Activated CD4-positive, alpha-beta T cell treated with anti-CD3 and anti-CD28 coated beads, Interleukin-2, Interleukin-4, amounts not matched to agents 100 ng/mL and 50 ng/mL, durations not matched to agents 16 hours and 8 hours (primary cell): ENCODE measurements around the gene SMARCAL1.

ENCODE experiments used
- DNase-seq: peaks from one replicate; pipeline ENCODE4 v3.0.0-alpha.2; 2020; ENCODE audit warnings: low spot score

The SMARCAL1 gene

DNA sequence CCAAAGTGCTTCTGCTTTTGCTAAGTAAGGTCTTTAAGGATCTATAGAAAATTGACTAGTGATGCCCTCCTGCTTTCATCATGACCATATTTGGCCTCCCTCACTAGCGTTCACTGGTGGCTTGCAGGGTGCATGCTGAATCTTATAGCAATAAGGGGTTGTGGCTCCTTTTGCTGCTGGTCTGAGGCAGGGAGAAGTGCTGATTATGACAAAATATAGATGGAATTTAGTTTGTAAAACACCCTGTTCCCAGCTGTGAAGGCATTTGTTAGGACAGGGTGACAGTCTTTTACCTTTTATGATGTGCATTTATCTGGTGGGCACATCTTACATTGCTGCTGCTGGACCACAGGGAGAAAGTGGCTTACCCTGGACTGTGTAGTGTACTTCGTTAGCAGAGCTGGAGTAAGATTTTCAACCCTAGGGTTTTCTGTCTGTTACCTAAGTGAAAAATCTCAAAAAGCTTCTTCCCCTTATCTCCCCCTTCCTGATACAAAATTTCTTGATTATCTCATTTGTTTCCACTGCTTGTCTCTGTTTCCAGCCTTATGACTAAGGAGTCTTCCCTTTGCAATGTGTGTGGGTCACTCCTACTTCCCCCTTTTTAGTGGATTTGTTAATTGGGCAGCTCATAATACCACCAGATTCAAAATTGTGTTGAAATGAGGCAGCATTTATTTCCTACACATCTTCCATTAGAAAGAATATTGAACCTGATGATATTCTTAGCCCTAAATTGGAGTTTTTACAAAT, 65.2 kb downstream of the SMARCAL1 start:
- DNase-seq, result no peak

- no peak for DNase-seq
These were observed 65.9 kb downstream of the SMARCAL1 start for GRCh38 chr2:216478151-216478550.

DNA sequence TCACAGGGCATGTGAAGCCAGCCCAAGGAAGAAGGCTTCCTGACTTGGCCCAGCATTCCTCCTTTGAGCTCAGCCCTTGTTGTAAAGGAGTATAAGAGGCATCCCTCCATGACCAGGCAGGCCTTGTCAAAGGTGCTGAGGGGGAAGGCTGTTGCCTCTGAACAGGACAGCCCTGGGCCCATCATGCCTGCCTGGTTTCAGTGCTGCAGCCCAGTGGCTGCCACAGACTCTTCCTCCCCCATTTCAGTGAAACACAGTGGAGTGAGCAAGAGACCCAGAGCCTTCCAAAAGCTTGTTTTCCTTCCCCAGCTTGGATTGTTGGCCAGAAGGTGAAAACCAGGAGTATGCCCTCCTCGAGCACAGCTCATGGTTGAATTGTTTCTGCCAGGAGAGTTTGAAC, 66.5 kb downstream of the SMARCAL1 start:
- DNase-seq, result no peak

GRCh38 chr2:216480221-216480620, 67.9 kb downstream of the SMARCAL1 start:
- no peak for DNase-seq

DNA sequence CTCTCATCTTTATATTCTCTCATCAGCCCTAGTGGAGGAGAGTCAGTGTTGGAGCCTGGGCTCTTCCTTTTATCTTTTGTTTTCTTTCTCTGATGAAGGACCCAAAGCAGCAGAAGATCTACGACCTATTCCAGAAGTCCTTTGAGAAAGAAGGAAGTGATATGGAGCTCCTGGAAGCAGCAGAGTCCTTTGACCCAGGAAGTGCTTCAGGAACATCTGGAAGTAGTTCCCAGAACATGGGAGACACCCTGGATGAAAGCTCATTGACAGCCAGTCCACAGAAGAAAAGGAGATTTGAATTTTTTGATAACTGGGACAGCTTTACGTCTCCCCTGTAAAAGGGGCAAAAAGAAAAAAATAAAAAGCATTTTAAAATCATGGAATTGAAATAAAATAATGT, 70.4 kb downstream of the SMARCAL1 start:
- DNase-seq, result no peak

- DNase-seq, result no peak
These were observed 73.0 kb downstream of the SMARCAL1 start for GRCh38 chr2:216485237-216485636.

- DNase-seq, result no peak
These were observed 73.5 kb downstream of the SMARCAL1 start for GRCh38 chr2:216485745-216486144.

- no peak for DNase-seq
These were observed 74.0 kb downstream of the SMARCAL1 start for GRCh38 chr2:216486271-216486670.

DNA sequence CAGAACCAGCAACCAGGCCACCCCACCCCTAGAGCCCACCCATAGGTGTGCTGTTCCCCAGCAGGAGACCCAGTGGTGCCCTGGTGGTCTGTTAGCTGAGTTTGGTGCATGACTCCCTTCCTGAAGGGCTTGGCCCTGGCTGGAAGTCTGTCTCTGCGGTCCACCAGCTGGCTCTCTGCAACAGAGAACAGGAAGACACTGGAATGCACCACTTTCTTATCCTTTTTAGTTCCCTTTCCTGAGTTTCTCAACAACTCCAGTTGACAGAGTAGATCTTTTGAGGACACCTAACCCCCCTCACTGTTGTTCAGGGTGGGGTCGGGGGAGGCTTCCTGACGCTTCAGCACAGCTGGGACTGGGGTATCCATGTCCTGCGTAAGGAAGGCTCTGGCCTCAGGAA, 74.4 kb downstream of the SMARCAL1 start:
- no peak for DNase-seq

- DNase-seq, result no peak
These were observed 77.8 kb downstream of the SMARCAL1 start for GRCh38 chr2:216490061-216490460.

DNA sequence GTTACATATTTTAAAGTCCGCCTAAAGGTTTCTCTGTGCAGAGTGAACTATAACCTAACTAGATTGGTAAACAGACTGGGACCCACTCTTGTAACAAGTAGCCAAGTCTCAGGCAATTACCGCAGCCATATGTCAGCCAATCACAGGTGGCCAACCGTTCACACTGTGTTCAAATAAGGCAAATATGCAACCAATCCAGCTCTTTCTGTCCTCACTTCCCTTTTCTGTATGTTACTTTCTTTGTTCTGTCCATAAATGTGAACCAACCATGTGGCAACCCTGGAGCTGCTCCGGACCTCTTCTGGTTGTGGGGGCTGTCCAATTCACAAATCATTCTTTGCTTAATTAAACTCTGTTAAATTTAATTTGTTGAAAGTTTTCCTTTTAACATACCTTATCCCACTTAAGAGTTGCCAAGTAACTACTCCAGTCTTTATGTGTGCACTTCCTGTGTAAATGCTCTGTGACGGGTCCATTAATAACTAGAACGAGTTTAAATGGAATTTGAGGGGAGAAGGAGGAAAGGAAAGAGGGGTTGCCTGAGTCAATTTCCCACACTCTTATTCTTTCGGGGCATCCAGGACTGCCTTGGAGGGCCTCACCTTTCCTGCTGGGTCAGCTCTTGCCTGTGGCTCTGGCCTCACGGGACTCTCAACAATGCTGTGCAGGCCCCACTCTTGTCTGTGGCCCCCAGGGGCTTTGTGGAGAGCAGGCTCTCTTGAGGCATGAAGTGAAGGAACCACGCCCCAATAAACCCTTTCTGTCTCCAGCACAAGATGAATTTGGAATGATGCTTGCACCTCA, 79.7 kb downstream of the SMARCAL1 start:
- DNase-seq, result no peak

GRCh38 chr2:216492597-216493333, 80.5 kb downstream of the SMARCAL1 start:
- DNase-seq, result no peak

GRCh38 chr2:216493334-216493685, 81.0 kb downstream of the SMARCAL1 start:
- DNase-seq, result no peak

DNA sequence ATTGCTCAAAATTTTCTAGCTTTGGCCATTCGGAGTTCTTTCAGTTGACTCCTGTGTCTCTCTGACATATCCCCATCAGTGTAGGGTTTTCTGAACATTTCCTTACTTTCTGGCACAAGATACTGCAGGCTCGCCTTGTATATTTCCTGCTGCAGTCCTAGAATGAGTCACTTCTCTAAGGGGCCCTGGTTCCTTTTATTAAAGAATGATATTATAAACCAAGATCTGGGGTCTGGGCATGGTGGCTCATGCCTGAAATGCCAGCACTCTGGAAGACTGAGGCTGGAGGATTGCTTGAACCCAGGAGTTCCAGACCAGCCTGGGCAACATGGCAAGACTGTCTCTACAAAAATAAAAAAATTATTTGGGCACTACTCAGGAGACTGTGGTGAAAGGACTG, 83.4 kb downstream of the SMARCAL1 start:
- DNase-seq, result no peak

DNA sequence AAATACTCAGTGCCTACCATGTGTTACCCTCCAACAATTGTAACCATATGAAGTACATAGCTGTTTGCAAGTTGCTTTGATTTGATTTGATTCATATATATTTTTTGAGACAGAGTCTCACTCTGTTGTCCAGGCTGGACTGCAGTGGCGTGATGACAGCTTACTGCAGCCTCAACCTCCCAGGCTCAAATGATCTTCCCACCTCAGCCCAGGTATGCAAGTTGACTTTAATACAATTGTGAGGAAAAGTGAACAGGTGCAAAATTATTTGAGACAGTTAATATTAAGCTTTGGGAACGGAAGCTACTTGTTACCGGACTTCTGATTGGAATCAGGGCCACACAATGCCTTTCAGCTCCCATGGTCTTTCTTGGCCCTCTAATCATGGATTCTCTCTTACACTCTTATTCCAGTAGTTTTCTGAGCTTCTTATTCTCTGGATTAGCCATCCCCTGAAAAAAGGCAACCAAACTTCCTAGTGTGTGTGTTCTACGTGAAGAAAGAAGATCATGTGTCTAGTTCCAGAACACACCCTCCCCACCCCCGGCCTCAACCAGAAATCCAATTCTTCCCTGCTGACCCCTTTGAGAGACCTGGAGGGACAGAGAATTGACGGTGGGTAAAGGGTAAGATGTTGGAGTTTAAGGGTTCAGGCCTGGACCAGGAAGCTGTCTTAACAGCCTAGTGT, 85.2 kb downstream of the SMARCAL1 start:
- DNase-seq, result no peak

DNA sequence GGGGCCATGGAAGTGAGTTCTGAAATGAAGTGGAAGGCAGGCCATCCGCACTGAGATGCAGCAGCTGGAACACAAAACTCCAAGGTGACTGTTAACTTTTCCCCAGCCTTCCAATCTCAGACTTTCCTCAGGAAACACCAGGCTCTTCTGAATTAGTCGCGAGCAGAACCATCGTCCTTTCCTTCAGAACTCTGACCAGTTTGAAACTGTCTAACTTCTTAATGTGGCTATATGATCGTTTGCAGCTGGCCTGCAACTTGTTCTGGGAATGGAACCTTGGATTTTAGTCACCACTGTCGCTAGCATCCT, 85.7 kb downstream of the SMARCAL1 start:
- DNase-seq, result no peak

GRCh38 chr2:216498379-216499352, 86.4 kb downstream of the SMARCAL1 start, which contains the start of gene RPL37A:
Gene RPL37A (plus strand): TSS chr2:216498844. CDS start chr2:216498875, 31 bp downstream.
- DNase-seq, result peak; percentile 96

DNA sequence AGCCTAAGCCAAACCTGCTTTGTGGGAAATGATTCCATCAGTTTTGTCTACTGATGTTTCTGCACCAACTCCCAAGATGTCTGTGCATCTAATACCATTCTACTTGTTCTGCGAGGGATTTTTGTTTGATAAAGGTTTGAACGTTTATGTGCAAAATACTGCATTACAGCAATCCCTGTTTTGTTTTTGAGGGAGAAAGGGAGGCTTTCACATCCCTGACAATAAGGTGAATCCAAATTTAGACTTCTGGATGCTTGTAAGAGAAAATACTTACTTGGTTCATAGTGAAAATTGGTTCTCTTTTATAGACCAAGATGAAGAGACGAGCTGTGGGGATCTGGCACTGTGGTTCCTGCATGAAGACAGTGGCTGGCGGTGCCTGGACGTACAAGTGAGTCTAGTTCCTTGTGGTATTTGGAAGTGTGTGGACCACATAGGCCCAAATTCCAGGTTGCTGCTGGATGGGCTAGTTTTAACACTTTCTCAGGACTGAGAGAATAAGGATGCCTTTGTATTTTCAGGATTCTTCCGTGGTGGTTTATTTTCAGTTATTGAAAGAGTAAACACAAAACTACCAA, 87.4 kb downstream of the SMARCAL1 start:
- no peak for DNase-seq

DNA sequence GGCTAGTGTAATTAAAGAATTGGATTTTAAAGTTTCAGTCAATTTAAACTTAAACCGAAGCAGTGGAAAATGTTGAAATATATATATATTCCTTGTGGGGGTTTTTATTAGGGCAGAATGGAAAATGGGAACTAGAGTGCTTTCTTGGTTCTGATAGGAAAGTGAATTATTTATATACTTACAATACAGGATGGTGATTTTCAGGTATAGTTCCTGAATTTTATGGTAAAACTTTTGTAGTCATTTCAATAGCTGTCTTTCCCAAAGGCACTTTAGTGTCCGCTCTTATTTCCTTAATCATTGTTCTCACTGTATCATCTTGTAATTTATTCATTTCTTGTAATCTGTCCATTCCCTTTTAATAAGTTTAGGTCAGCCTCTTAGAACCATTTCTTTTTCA, 88.3 kb downstream of the SMARCAL1 start:
- DNase-seq, result no peak

GRCh38 chr2:216501854-216502253, 89.6 kb downstream of the SMARCAL1 start:
- no peak for DNase-seq
